HG03103 (cell line): ENCODE results near the gene MRPL9.
"Not testable (repeated sequence)": the region's sequence is repeated elsewhere in the genome, so short reads cannot be mapped to it uniquely, and the experiment has no call there.

Experiments
- ATAC-seq: cut with Tn5 transposase; IDR thresholded peaks from one replicate; pipeline ENCODE4 v1.9.1; 2021; ENCODE audit warnings: low read depth; ENCODE audit not compliant: unreplicated experiment

Gene MRPL9

DNA sequence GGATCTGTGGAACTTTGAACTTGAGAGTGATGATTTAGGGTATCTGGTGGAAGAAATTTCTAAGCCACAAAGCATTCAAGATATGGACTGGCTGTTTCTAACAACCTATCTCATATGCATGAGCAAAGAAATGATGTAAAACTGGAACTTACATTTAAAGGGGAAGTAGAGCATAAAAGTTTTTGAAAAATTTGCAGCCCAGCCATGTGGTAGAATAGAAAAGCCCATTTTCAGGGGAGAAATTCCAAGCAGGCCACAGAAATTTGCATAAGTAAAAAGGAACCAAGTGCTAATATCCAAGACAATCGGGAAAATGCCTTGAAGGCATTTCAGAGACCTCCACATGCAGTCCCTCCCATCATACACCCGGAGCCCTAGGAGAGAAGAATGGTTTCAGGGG is 26.3 kb downstream of the MRPL9 start:
- no peak for ATAC-seq

DNA sequence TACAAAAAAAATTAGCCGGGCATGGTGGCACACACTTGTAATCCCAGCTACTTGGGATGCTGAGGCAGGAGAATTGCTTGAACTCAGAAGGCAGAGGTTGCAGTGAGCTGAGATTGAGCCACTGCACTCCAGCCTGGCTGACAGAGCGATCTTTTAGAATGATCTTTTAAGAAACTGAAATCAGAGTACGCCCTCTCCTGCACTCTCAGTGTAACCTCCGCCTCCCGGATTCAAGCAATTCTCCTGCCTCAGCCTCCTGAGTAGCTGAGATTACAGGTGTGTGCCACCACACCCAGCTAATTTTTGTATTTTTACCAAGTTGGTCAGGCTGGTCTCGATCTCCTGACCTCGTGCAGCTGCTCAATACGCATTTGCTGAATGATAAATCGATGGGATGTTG is 29.3 kb downstream of the MRPL9 start:
- not testable (repeated sequence) for ATAC-seq

DNA sequence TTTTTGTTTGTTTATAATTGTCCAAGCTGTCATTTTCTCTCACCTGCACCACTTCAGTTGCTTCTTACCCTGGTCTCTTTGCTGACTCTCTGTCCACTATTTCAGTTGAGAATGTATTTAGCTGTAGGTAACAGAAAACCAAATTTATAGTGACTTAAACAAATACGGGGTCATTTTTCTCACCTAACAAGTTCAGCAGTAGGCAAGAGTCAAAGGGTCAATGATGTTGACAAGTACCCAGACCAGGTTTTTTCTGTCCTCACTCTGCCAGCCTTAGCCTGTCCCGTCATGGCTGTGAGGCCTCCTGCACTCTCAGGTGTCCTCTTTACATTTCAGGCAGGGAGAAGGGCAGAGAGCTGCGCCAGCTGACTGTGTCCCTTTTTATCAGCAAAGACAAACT is 30.2 kb downstream of the MRPL9 start:
- no peak for ATAC-seq

DNA sequence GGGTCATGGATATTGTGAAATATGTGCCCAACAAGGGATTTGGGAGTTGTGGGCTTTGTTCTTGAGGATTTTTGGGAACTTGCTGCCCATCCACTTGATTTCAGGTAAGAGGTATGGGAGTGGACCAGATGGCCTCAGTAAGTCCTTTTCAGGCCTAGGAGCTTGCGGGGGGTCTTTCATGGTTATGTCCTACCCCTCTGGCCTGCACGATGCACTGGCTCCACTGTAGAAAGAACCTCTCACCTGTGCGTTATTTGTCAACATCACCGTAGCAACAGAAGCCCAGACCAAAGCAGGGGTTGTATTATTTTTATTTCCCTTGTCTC is 33.4 kb downstream of the MRPL9 start:
- ATAC-seq: no peak

DNA sequence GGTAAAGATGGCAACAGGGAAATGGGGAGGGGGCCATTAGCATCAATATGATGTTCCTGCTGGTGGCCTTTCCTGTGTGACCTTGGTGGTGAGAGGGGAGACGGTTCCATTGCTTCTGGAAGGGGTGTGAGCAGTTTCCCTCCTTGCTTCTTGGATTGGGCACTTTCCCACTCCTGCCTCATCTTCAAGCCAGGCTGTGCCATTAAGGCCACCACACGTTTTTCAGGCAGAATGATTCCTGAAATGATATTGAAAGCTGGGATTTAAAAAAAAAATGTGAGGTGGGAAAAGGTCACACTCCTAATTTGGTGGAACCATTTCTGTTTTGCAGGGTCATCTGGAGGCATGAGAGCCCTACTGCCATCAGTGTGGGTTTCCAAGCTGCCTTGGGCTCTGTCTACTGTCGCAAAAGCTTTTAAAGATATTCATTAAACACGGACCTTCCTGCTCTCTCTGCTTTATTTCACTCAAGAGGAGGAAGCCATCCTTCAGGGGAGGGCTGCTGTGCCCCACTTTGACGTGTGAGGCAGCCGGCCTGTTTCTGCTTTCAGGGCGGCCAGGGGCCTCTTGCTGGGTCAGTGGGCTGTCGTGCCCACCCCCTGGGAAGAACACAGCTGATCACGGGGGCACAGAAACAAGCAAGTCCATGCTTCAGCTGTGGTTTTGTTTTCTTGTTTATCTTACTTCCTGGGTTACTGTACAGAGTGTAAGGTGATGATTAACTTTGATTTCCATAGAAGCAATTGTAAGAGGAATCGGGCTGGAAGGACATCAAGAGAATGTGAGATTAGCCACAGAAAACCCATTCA is 33.9 kb downstream of the MRPL9 start:
- no peak for ATAC-seq

DNA sequence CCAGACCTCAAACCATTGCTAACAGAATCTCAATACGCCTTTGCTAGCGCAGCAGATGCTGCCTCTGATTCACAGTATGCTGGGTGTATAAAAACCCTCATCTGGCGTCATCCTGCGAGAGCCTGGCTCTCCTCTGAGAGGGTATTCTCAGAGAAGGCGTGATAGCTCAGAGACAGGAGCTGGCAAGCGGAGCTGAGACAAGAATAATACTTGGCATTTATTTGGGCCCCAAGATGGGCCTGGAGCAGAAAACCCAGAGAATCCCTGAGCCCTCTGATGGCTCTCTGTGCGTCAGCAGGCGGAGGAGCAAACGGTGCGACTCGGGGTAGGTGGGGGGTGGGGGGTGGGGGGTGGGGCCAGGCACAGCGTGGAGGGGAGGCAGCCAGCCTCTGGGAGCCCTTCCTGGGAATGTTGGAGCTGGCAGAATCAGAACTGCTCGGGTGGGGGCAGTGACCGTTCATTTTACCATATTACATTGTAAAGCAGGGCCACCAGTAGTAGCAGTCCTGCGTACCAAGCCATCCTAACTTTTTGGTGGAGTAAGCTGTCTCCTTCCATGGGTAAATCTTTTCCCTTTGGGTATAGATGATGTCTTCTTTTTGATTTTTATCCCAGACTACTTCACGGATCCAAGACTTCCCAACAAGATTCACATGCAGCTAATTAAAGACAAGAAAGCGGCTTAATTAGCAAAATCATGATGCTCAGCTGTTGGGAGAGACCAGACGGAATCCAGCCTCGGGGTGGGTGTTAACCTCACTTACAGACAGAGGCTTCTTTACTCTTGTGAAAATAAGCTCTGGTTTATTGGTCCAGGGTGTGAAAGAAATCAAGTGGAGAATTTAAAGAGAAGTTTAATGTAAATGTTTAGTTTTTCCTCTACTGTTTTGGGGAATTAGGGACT is 34.9 kb downstream of the MRPL9 start:
- no peak for ATAC-seq

DNA sequence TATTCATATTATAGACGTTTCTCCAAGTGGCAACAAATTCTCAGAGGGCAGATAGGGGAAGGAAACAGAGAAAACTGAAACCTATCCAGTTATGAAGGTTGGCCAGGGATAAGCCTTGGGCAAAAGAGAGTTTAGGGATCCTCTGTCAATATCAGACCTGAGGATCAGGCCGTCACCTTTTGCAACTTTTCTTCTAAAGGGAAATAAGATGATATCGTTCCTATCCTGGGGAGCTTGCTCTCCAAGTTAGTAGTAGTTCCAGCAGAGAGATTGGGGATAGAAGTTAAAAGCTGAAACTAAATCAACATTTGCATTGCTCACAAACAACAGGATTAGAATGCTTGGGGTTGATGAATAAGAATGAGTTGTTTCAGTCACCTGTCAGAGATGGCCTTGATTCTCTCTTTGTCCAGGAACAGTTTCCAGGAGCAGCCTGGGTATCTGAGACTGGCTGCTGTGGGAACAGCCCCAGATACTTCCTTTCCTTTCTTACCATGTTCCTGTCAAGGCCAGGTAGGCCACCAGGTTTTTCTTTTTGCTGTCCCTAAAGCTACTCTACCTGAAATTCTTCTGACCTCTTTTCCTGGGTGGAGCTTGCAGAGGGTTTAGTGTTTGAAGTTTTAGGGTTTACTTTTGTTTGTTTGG is 39.4 kb downstream of the MRPL9 start:
- ATAC-seq: no peak

DNA sequence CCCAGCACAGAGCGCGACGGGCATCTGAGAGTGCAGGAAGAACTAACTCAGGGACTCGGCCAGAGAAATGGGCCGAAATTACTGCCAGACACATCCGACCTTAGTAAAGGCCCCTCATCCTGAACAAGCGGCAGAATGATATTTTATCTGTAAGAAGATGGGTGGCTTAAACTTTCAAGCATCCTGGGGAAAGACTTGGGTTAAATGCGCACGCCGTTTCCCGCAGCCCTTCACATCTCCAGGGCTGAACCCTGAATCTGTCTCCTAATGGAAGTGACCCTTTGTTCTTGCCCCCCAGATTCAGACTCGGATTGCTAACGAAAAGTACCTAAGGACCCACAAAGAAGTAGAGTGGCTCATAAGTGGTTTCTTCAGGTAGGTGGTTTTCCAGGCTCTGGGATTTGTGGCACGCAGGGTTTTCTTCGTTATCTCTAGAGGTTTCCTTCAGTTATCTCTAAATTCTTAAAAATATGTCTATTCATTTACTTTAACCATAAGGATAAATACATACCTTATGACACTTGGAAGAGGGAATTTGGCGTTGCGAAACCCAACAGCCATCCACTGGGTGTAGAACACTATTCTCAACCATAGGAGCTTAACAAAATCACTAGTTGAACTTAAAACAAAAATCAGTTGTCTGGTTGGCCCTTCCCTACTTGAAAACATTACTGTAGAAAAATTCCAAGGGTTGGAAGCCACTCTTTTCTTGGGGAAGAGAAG is 41.3 kb downstream of the MRPL9 start:
- no peak for ATAC-seq

DNA sequence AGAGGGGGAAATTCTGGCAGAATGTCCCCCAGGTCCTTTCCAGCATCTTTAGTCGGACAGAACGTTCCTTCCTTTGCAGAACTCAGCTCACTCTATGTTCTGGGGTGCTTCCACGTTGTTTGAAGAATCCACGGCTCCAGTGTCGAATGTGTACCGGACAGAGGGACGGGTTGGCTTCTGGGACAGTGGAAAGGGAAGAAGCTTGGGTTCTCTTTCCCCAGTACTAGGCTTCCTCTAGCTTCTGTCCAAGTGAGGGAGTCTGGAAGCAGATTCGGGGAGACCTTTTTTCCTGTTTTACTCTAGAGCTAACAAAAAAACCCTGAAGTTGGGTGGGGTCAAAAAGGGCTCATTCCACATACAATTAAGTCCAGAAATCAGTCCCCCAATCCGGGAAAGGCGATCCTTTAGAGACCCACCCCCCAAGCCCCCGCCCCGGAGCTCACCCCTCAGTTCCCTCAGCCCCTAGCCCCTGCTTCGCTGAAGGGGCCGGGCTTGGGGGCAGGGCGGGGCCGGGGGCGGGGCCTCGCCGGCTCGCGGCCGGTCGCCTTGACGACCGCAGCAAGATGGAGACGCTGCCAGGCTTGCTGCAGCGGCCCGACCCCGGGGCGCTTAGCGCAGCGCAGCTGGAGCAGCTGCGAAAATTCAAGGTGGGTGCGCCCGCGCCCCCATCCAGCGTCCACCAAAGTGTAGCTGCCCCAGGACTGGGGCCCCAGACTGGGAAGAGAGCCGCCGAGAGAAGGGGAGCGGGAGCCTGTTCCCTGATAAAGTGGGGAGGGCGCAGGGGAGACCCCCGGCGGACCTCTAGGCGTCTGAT is 42.1 kb downstream of the MRPL9 start, which contains the start of gene RIIAD1:
TSS of gene RIIAD1 (plus strand) at position 549 of the 814 bp plus-strand sequence. CDS start at position 564, 15 bp downstream.
- ATAC-seq: no peak

DNA sequence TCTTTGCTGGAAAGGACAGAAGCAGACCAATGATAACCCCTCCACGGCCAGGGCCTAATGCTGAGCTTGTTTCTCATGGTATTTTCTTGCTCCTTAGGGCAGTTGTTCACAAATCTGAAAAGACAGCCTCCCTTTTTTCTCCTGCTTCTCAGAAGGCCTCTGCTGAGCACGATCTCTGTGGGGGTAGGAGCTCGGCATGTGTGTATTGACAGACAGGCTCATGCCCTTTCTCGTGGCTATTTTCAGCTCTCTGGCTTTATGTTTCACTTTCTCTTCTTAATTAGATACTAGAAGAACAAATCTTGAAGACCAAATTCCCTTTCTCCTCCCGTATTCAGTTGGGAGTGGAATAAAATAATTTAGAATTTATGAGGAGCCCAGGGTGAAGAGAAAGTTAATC is 42.7 kb downstream of the MRPL9 start:
- no peak for ATAC-seq

DNA sequence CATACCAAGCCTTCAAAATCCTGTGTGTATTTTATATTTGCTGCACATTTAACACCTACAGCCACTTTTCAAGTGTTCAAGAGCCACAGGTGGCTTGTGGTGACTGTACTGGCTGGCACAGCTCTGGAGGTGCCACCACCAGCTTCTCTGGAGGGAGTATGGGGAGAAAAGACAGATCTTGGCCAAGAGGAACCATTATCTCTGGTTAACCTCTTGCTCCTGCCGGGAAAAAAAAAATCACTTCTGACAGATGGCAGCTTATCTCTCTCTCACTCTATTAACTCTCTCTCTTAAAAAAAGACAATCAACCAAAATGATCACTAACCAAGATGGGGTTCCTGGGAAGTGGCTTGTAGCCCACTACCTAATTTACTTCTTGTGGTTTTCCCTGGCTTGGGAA is 43.2 kb downstream of the MRPL9 start:
- ATAC-seq: no peak

DNA sequence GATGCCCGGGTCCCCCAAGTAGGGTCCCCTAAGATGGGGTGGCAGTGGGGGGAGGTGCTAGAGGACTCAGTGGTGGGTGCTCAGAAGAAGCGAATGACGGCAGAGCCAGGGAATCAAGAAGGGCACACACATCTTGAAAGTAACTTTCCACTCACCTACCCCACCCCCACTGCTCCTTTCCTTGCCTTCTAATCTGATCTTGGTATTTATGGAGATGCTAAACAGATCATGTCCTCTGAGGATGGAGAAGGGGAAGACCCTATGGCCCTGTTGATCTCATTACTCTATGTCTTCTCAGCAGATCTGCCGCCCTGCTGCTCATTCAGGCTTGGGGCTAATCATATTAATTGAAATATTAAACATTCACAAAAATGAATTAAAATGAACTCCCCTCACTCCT is 44.6 kb downstream of the MRPL9 start:
- no peak for ATAC-seq

DNA sequence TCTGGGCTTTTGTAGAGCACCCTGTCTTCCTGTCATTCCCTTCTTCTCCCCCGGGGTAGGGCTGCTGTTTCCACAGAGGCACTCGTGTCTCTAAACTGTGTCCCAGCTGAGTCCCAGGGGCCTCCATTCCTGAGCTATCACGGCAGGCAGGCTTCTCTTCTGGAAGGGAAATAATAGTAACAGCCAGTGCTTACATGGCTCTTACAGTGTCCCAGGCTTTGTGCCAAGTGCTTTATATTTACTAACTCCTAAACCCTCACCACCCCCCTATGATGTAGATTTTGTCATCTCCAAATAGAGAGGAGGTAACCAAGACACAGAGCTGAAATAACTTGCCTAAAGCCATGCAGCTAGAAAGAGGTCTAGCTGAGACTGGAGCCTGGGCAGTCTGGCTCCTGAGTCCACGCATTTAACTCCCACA is 45.3 kb downstream of the MRPL9 start:
- no peak for ATAC-seq

DNA sequence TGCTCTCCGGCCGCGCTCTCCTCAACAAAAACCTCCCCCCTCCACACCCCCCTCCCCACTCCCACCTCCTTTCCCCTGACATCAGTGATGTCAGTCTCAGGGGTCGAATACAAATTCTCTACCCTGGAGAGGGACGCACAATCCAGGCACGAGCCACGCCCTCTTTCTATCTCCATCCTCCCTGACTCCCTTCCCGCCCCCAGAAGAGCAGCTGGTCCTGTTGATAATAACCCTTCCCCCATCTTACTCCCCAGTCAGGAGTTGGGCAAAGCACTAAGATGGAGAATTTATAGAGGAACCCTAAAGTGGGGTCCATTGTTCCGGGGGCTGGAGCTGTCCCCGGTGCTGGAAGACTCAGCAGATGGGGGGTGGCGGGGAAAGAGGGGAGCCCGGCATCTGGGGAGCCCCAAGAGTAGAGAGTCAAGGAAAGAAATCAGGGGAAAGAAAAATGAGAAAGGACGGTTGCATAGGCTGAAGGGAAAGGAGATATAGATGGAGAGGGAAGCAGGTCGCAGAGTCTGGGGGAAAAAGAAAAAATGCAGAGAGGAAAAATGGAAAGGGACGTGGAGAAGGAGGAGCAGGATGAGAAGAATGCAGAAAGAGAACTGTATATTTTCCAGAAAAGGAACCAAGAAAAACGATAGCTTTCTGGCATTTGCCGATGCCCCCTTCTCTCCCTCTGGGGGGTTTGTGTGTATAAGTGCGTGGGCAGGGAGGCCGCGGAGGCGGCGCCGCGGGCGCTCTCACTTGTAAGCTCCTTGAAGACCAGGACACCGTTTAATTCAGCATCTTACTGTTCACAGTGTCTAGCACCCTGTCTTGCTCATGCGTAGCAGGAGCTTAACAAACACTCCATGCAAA is 46.3 kb downstream of the MRPL9 start, which contains the start of gene CELF3:
TSS of gene CELF3 (minus strand) at position 33 of the 861 bp plus-strand sequence. CDS start 783 bp downstream, outside the sequence.
- ATAC-seq: no peak

DNA sequence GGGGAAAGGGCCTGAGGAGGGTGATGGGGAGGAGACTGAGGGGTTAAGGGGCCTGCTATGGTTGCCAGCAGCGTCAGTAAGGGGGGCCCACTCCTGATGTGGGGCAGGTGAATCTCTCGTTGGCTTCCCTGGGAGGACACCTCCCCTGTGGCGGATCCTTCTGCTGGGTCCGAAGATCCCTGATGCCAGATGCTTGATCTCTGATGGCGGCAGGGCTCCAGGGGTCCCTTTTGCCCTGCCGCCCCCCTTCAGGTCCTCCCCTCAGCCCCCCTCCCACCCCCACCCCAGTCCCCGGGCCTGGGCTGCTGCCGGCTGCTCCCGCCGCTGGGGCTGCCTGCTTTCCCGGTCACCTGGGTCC is 46.9 kb downstream of the MRPL9 start:
- ATAC-seq: no peak

DNA sequence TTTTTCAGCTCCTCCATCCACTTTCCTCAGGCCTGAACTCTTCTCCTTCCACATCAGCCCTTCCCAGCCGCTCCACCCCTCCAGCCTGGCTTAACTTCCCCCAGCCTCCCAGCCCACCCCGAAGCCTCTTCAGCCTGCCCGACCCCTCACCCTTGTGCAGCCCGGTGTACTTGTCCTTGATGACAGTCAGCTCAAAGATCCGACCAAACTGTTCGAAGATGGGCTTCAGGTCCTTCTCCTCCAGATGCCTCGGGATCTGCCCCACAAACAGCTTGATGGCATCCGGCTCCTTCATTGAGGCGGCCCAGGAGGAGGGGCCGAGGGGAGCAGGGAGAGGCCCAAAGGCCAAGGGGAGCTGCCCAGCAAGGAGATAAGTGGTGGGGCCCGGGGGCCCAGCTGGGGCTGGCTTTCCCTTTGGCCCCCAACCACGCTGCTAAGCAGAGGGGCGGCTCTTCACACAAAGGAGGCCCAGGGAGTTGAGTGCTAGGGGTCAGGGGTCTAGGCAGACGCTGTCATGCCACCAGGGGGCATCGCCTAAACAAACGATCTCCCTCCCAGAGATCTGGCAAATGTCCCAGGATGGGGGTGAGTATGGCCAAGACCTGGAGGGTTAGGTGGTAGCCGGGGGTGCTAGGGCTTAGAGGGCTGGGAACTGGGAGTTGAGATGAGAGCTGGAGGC is 47.4 kb downstream of the MRPL9 start:
- ATAC-seq: no peak

DNA sequence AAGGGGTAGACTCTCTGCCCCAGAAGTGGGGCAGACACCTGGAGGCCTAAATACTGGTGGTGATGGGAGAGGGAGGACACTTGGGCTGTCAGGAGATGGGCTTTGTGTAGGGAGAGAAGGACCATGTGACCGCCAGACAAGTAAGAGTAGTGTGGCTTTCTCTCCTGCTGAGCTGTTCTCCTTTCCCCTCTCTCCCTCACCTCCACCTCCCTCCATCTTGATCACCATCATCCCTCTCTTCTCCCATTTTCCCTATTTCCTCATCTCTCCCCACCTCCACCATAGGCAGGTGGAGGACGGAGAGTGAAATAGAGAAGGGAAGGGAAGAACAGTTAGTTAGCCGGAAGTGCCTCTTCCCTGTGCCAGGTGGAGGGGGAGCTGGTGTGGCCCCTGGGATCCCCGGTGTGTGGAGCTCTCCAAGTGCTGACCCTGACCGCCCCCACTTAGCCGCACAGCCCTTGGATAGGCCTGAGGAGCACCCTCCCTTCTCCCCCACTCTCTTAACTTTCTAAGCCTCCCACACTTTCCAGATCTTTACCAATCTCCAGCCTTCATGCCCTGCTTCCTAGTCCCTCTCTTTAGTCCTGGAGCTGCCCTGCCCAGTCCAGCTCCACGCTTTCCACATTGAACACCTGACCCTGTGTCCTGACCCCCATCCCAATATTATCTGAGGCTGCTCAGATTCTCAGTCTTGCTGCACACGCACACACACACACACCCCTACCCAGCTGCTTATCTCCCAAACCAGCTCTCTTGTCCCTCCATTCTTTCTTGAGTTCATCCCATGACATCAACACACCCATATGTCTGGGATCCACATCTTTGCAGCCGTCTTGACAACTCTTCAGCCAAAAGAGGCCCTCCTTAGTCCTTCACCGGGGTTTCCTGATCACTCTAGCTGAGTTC is 48.2 kb downstream of the MRPL9 start:
- no peak for ATAC-seq
